Calu3 (cell line): ENCODE measurements around the gene CRIM1. TPM values are rescaled to one million over a fixed set of nuclear protein-coding genes. Genes with fewer than 3 reads are reported as not detected.

Experiments
- BruUV-seq: library from RNA; stranded (reverse); fragments of 400-500 nt; replicated peaks from 2 replicates; lab custom pipeline; 2021; lab: Mats Ljungman, UMichigan
- CTCF ChIA-PET: fragments of 300-600 bp; sonication (Branson Sonifier 250); formaldehyde crosslinking; loops from one replicate; lab custom pipeline; 2022; ENCODE audit warnings: antibody characterized with exemption; lab: Charles Lee
- DNase-seq: peaks from one replicate; pipeline ENCODE4 v3.0.0; 2022
- H3K27ac Mint-ChIP-seq: one replicate; pipeline ENCODE4 v1.8.0; 2022; ENCODE audit warnings: mixed read lengths; ENCODE audit not compliant: unreplicated experiment
- H3K27me3 Mint-ChIP-seq: one replicate; pipeline ENCODE4 v1.8.0; 2022; ENCODE audit warnings: mixed read lengths; ENCODE audit not compliant: unreplicated experiment
- H3K36me3 Mint-ChIP-seq: one replicate; pipeline ENCODE4 v1.8.0; 2022; ENCODE audit warnings: mild to moderate bottlenecking, moderate library complexity, mixed read lengths; ENCODE audit not compliant: insufficient read depth, unreplicated experiment
- H3K4me1 Mint-ChIP-seq: one replicate; pipeline ENCODE4 v1.8.0; 2022; ENCODE audit warnings: mild to moderate bottlenecking, low read depth, mixed read lengths; ENCODE audit not compliant: unreplicated experiment
- H3K4me3 Mint-ChIP-seq: one replicate; pipeline ENCODE4 v1.8.0; 2022; ENCODE audit warnings: mild to moderate bottlenecking, low read depth, moderate library complexity, mixed read lengths; ENCODE audit not compliant: unreplicated experiment
- H3K9me3 Mint-ChIP-seq: one replicate; pipeline ENCODE4 v1.8.0; 2022; ENCODE audit warnings: low read depth, mixed read lengths; ENCODE audit not compliant: unreplicated experiment
- intact Hi-C: fragments of 100-400 bp; cut with micrococcal nuclease; formaldehyde crosslinking; loops from one replicate; pipeline ENCODE4 v1.10.0; 2022; ENCODE audit not compliant: unreplicated experiment
- total RNA-seq: library from RNA; stranded (reverse); gene quantifications from 2 replicates; pipeline ENCODE4 v1.2.3, GENCODE V29; 2022
- TF ChIP-seq, protein P1 (sequence below): fragments of 200-600 bp; IDR thresholded peaks from one replicate; pipeline ENCODE4 v1.8.0; 2022; ENCODE audit warnings: antibody characterized with exemption; ENCODE audit not compliant: unreplicated experiment

The CRIM1 gene
- total RNA-seq, 1 experiment from 2014 or later, result 57.6 TPM

DNA sequence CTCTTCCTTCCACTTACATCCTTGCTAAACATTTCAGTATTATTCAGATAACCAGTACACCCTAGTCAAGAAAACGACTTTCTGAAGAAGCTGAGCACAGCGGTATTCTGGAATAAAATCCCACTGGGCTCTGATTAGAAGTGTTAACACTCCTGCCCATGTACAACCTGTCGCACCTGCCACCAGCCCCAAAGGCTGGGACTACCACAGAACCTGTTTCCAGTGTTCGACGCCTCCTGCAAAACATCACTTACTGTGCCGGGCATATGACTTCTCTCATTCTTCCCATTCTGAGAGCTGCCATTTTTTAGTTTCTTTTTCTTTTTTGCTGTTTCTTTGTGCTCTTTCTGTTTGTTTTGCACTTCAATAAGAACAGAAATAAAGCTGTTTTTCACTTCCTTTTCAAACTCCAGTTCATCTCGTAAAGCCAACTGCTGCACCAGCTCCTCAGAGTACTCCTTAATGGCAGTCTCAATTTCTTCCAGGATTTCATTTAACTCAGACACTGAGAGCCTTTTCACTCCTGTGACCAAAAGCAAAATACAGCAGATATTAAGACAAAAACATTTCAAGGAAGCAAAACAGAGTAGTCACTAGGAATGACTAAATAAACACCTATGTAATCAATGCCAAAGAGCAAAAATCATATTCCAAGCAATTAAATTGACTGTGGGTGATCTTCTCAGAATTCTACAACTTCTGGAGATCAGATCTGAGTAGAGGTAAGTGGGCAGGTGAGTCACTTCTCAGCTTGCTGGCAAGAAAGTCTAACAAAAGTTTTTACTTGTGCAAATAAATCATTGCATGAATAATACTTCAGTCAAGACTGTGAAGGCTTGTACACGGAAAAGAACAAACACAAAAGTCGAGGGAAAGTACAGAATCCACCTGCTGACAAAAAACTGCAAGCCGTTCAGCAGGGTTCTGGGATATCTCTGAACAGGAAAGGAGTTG lies 223.0 kb downstream of the CRIM1 start:
- Mint-ChIP-seq H3K27me3 (no peaks in the 10 kb centered on the region), H3K9me3 (no peaks in the 10 kb centered on the region), H3K4me1 (peaks cover 20% of the 10 kb centered on the region), H3K36me3 (peaks cover 26% of the 10 kb centered on the region), H3K27ac (peak overlapping the region; percentile 85), H3K4me3 (peak overlapping the region; percentile 29)
- DNase-seq, result peak; percentile 8
- no TSS peak for BruUV-seq
- intact Hi-C loops, result loop anchor here (2.0 kb wide), 1 partner anchor 16 kb away; no protein-coding TSS in a partner anchor
- TF ChIP-seq, protein P1, sequence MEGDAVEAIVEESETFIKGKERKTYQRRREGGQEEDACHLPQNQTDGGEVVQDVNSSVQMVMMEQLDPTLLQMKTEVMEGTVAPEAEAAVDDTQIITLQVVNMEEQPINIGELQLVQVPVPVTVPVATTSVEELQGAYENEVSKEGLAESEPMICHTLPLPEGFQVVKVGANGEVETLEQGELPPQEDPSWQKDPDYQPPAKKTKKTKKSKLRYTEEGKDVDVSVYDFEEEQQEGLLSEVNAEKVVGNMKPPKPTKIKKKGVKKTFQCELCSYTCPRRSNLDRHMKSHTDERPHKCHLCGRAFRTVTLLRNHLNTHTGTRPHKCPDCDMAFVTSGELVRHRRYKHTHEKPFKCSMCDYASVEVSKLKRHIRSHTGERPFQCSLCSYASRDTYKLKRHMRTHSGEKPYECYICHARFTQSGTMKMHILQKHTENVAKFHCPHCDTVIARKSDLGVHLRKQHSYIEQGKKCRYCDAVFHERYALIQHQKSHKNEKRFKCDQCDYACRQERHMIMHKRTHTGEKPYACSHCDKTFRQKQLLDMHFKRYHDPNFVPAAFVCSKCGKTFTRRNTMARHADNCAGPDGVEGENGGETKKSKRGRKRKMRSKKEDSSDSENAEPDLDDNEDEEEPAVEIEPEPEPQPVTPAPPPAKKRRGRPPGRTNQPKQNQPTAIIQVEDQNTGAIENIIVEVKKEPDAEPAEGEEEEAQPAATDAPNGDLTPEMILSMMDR, result no peak
- CTCF ChIA-PET, result interaction anchor here (0.8 to 1.0 kb wide), 2 partner anchors 10 to 86 kb away, joined by 3 read pairs; no protein-coding TSS in a partner anchor

DNA sequence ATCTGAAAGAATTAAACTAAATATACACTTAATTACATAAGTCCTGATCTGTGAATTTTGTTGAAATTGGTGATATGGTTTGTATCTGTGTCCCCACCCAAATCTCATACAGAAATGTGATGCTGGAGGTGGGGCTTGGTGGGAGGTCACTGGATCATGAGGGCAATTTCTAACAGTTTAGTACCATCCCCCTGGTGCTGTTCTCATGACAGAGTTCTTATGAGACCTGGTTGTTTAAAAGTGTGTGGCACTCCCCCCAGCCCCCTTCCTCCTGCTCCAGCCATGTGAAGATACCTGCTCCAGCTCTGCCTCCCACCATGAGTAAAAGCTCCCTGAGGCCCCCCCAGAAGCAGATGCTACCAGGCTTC lies 223.7 kb downstream of the CRIM1 start:
- Mint-ChIP-seq H3K27ac (peak overlapping the region; percentile 85), H3K4me3 (peak overlapping the region; percentile 29), H3K9me3 (no peaks in the 10 kb centered on the region), H3K36me3 (peaks cover 22% of the 10 kb centered on the region), H3K27me3 (no peaks in the 10 kb centered on the region), H3K4me1 (peaks cover 20% of the 10 kb centered on the region)
- no TSS peak for BruUV-seq
- DNase-seq, result no peak
- TF ChIP-seq, protein P1, result no peak
- intact Hi-C loops, result loop anchor here (2.0 kb wide), 1 partner anchor 16 kb away; no protein-coding TSS in a partner anchor
- CTCF ChIA-PET, result interaction anchor here (1.0 kb wide), 1 partner anchor 10 kb away, joined by 3 read pairs; no protein-coding TSS in a partner anchor

DNA sequence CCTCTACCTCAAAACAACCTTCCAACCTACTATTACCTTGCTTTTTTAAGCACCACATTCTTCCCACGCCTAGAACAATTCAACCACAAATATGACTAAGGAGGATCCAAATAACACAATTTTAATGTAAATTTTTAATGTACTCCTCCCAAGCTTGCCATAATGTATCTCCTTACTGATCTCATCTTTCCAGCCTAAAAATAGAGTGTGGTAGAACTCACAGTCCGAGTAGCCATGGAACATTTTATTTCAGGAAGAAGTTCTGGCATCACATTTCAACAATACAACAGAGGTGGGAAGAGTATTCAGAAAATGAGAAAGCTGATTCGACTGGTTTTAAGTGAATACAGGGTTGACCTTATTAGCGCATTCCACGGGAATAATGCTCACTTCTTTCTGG lies 227.0 kb downstream of the CRIM1 start:
- Mint-ChIP-seq H3K4me1 (peaks cover 20% of the 10 kb centered on the region), H3K4me3 (no peak overlapping the region), H3K27ac (peak overlapping the region; percentile 4), H3K27me3 (no peaks in the 10 kb centered on the region), H3K9me3 (no peaks in the 10 kb centered on the region), H3K36me3 (peaks cover 22% of the 10 kb centered on the region)
- BruUV-seq, result no TSS peak
- no peak for DNase-seq
- intact Hi-C loops, result no loop called here
- TF ChIP-seq, protein P1, result no peak
- CTCF ChIA-PET, result no interaction called here

DNA sequence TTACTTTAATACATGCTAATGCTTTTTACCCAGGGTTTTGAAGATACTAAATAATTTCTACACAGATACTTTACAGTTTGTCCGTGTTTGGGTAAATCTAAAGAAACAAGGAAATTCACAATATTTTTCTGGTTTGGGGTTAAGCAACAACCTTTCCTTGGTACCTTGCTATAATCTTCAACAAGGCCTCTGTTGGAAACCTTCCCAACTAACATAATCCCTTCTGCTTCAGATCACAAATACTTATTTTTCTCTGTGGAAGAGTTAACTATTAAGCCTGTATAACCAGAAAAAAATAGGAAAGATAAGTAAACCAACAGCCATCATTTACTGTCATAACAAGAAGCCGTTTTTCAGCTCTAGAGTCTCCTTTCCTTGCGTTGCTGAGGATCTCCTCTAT lies 227.4 kb downstream of the CRIM1 start:
- no peaks in the 10 kb centered on the region for H3K27me3 Mint-ChIP-seq
- no peaks in the 10 kb centered on the region for H3K9me3 Mint-ChIP-seq
- H3K36me3 Mint-ChIP-seq, result peaks cover 19% of the 10 kb centered on the region
- TF ChIP-seq, protein P1, result no peak
- H3K4me1 Mint-ChIP-seq, result peaks cover 19% of the 10 kb centered on the region
- intact Hi-C loops, result no loop called here
- DNase-seq, result no peak
- CTCF ChIA-PET, result no interaction called here
- no TSS peak for BruUV-seq
- no peak overlapping the region for H3K27ac Mint-ChIP-seq
- no peak overlapping the region for H3K4me3 Mint-ChIP-seq
